ENCODE data around the gene KRT80. TPM values are rescaled to one million over a fixed set of nuclear protein-coding genes. Genes with fewer than 3 reads are reported as not detected.

The KRT80 gene
- total RNA-seq, 1 donor from 2014 or later, result 10.7 TPM

DNA sequence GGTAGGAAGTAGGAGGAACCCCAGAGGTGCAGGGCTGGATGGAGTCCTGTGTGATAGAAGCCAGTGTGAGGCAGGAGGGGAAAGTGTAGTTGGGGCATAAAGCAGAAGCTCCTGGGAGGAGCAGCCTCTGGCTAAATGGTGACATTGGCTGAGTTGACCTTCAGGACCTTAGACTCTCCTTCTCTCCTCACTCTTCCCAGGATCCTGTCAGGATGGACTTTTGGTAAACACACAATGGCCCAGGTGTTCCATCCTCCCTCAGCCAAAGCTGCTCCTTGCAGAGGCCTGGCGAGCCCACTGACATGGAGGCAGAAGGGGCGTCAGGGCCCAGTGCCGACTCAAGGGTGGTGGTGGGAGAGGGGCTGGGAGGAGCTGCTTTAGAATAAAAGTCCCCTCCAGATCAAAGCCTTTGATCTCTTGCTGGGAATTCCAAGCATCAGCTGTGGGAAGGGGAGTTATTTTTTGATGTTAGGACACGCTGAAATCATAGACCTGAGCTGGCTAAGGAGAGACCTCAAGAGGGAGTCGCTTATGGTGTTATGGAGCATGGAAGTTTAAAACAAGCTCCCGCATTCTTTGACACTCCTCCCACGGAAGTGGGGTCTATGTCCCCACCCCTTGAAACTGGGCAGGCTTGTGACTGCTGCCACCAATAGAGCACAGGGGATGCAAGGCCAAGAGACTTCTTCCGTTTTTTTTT is 68.2 kb downstream of the KRT80 start:
- H3K36me3 Mint-ChIP-seq (ENCODE audit: low read depth), result no peaks in the 10 kb centered on the region
- no peak for DNase-seq (ENCODE audit: low spot score)
- peaks cover 9% of the 10 kb centered on the region for H3K4me1 Mint-ChIP-seq (ENCODE audit: low read depth)
- TF ChIP-seq, protein P1, sequence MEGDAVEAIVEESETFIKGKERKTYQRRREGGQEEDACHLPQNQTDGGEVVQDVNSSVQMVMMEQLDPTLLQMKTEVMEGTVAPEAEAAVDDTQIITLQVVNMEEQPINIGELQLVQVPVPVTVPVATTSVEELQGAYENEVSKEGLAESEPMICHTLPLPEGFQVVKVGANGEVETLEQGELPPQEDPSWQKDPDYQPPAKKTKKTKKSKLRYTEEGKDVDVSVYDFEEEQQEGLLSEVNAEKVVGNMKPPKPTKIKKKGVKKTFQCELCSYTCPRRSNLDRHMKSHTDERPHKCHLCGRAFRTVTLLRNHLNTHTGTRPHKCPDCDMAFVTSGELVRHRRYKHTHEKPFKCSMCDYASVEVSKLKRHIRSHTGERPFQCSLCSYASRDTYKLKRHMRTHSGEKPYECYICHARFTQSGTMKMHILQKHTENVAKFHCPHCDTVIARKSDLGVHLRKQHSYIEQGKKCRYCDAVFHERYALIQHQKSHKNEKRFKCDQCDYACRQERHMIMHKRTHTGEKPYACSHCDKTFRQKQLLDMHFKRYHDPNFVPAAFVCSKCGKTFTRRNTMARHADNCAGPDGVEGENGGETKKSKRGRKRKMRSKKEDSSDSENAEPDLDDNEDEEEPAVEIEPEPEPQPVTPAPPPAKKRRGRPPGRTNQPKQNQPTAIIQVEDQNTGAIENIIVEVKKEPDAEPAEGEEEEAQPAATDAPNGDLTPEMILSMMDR (IDR thresholded peaks at IDR 0.05), result no peak
- H3K9me3 Mint-ChIP-seq (ENCODE audit: low read depth), result no peaks in the 10 kb centered on the region
- no peaks in the 10 kb centered on the region for H3K27me3 Mint-ChIP-seq (ENCODE audit: low read depth)
- H3K27ac Mint-ChIP-seq (ENCODE audit: unreplicated experiment), result no peak overlapping the region
- H3K4me3 Mint-ChIP-seq (ENCODE audit: unreplicated experiment), result no peak overlapping the region

DNA sequence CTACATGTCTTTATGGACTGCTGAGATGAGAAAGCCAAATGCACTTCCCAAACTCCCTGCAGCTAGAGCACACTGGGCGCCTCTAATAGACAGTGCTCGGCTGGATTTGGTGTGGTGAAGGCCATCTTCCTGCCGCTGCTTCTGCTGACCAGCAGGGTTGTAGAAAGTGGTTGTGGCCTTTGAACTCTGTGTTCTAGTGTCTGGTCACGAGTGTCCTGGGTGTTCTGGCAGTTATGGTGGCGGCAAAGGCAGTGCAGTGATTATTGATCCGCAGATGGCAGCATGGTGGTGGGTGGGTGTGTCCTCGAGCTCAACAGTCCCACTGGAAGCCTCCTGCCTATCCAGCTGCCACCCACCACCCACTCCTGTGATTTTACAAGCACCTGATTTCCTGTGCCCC is 68.9 kb downstream of the KRT80 start:
- TF ChIP-seq, protein P1 (IDR thresholded peaks at IDR 0.05), result no peak
- no peak overlapping the region for H3K4me3 Mint-ChIP-seq (ENCODE audit: unreplicated experiment)
- peaks cover 9% of the 10 kb centered on the region for H3K4me1 Mint-ChIP-seq (ENCODE audit: low read depth)
- no peaks in the 10 kb centered on the region for H3K36me3 Mint-ChIP-seq (ENCODE audit: low read depth)
- no peaks in the 10 kb centered on the region for H3K27me3 Mint-ChIP-seq (ENCODE audit: low read depth)
- no peaks in the 10 kb centered on the region for H3K9me3 Mint-ChIP-seq (ENCODE audit: low read depth)
- no peak for DNase-seq (ENCODE audit: low spot score)
- H3K27ac Mint-ChIP-seq (ENCODE audit: unreplicated experiment), result no peak overlapping the region

DNA sequence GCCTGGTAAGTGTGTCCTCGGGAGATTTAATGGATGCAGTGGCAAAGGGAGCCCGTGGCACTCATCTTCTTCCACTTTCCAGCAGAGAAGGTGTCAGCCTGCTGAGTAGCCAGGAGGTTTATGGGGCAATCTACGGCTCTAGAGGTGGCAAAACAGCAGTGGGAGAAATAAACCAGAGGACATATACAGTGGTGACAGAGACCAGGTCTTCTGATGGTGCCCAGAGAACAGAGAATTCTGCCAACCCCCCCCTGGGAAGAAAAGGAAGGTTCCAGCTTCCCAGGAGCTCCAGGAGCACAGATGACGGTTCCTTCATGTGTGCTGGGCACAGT is 69.3 kb downstream of the KRT80 start:
- no peak overlapping the region for H3K4me3 Mint-ChIP-seq (ENCODE audit: unreplicated experiment)
- no peaks in the 10 kb centered on the region for H3K9me3 Mint-ChIP-seq (ENCODE audit: low read depth)
- no peak overlapping the region for H3K27ac Mint-ChIP-seq (ENCODE audit: unreplicated experiment)
- peaks cover 9% of the 10 kb centered on the region for H3K4me1 Mint-ChIP-seq (ENCODE audit: low read depth)
- TF ChIP-seq, protein P1 (IDR thresholded peaks at IDR 0.05), result no peak
- H3K27me3 Mint-ChIP-seq (ENCODE audit: low read depth), result peaks cover 3% of the 10 kb centered on the region
- no peaks in the 10 kb centered on the region for H3K36me3 Mint-ChIP-seq (ENCODE audit: low read depth)
- no peak for DNase-seq (ENCODE audit: low spot score)

DNA sequence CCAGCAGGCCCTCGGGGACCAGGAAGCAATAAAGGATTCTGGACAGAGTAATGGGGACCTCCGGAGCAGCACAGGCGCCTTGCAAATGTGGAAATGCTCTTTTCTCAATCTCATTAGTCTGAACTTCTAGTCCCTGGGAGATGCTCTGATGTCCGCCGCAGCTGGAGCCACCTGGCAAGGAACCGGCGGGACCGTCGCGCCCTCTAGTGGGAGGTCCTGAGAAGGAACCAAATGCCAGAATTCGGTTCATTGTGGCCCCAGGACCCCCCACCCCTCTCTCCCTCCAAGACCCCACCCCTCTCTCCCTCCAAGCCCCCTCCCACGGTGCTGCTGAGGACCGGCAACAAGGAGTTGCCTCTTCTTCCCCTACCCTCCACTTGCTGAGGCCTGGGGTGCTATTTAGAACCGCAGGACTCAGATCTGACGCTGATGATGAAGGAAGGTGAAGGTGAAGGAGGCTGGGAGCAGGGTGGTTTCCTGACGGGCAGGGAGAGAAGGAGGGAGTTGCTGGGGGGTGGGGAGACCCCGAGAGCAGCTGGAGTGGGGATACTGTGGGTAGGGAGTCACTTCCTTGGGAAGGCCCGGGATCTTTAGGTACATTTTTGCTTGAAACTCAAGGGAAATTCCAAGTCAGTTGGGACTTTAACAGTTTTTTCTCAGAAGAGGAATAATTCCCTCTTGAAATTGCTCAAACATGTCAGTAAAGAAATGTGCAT is 69.8 kb downstream of the KRT80 start:
- H3K9me3 Mint-ChIP-seq (ENCODE audit: low read depth), result no peaks in the 10 kb centered on the region
- no peak overlapping the region for H3K4me3 Mint-ChIP-seq (ENCODE audit: unreplicated experiment)
- H3K36me3 Mint-ChIP-seq (ENCODE audit: low read depth), result no peaks in the 10 kb centered on the region
- no peak overlapping the region for H3K27ac Mint-ChIP-seq (ENCODE audit: unreplicated experiment)
- TF ChIP-seq, protein P1 (IDR thresholded peaks at IDR 0.05), result peak; percentile 91
- H3K4me1 Mint-ChIP-seq (ENCODE audit: low read depth), result peaks cover 5% of the 10 kb centered on the region
- peaks cover 5% of the 10 kb centered on the region for H3K27me3 Mint-ChIP-seq (ENCODE audit: low read depth)
- no peak for DNase-seq (ENCODE audit: low spot score)

DNA sequence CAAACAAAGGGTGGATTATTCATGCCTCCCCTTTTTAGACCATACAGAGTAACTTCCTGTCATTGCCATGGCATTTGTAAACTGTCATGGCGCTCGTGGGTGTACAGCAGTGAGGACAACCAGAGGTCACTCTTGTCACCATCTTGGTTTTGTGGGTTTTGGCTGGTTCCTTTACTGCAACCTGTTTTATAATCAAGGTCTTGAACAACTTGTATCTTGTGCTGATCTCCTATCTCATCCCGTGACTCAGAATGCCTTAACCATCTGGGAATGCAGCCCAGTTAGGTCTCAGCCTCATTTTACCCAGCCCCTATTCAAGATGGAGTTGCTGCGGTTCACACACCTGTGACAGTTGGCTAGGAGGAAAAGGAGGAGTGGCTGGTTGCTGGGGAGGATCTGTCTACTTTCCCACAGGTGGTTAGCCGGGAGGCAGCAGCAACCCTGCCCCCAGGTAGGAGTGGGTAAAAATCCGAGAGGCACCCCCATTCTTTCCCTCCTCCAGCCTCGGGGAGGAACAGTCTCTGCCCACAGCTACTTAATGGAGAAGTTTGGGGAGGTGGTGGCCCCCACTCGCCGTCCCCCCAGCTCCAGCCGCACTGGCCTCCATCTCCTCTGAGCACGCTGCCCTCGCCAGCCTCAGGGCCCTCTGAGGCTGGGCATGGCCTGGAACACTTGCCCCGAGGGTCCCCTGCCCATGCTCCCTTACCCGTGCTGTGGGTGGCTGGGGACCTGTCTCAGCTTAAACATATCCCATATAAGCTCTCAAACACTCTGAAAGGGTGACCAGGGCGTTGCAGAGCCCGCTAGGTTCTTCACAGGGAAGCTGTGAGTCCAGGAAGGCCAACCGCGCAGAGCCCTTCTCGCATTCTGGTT is 70.6 kb downstream of the KRT80 start:
- no peak for DNase-seq (ENCODE audit: low spot score)
- no peaks in the 10 kb centered on the region for H3K36me3 Mint-ChIP-seq (ENCODE audit: low read depth)
- no peak overlapping the region for H3K27ac Mint-ChIP-seq (ENCODE audit: unreplicated experiment)
- H3K4me3 Mint-ChIP-seq (ENCODE audit: unreplicated experiment), result no peak overlapping the region
- H3K9me3 Mint-ChIP-seq (ENCODE audit: low read depth), result no peaks in the 10 kb centered on the region
- peaks cover 12% of the 10 kb centered on the region for H3K27me3 Mint-ChIP-seq (ENCODE audit: low read depth)
- TF ChIP-seq, protein P1 (IDR thresholded peaks at IDR 0.05), result no peak
- no peaks in the 10 kb centered on the region for H3K4me1 Mint-ChIP-seq (ENCODE audit: low read depth)
